NCI-H748 treated with DMSO at 0.1 percent for 48 hours (cell line): ENCODE data around the gene RIPPLY2.

Experiments used
- DNase-seq: peaks from one replicate; lab custom pipeline; 2025; lab: John Stamatoyannopoulos, UW

RIPPLY2 gene

GRCh38 chr6:83905648-83906047 lies 52.5 kb downstream of the RIPPLY2 start:
- DNase-seq: no peak
